ENCODE measurements around the gene SPECC1. TPM values are rescaled to one million over a fixed set of nuclear protein-coding genes. Genes with fewer than 3 reads are reported as not detected.

The SPECC1 gene
- total RNA-seq, 1 donor from 2014 or later, result 1.9 TPM

GRCh38 chr17:20200865-20201458 is 191.8 kb downstream of the SPECC1 start:
- DNase-seq (ENCODE audit: low spot score) (no peak), ATAC-seq (no peak)

DNA sequence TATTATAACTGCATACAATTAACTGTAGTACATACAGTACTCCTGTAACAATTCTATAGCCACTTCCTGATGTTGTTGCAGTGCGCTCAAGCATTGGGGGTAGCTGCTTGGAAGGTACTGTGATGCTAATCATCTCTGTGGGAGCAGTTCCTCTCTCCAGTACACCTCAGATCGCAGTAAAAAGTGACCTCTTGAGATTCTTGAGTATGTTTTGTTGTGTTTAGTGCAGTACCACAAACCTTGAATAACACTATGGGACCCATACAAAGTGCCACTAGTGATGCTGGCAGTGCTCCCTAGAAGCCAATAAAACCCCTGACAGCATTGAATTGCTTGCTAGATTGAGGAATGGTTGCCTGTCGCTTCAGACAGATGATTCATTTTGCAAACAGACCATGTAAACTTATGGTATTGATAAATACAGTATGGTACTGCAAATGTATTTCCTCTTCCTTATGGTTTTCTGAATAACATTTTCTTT is 193.0 kb downstream of the SPECC1 start:
- DNase-seq (ENCODE audit: low spot score) (no peak), ATAC-seq (no peak)

GRCh38 chr17:20203018-20203417 is 193.9 kb downstream of the SPECC1 start:
- no peak for DNase-seq (ENCODE audit: low spot score)
- no peak for ATAC-seq

- no peak for DNase-seq (ENCODE audit: low spot score)
- ATAC-seq, result no peak
These were observed 194.7 kb downstream of the SPECC1 start for GRCh38 chr17:20203761-20204263.

- no peak for DNase-seq (ENCODE audit: low spot score)
- ATAC-seq, result no peak
These were observed 196.4 kb downstream of the SPECC1 start for GRCh38 chr17:20205609-20206008.

GRCh38 chr17:20206068-20206467 is 196.9 kb downstream of the SPECC1 start:
- no peak for DNase-seq (ENCODE audit: low spot score)
- ATAC-seq, result no peak

GRCh38 chr17:20206591-20206990 is 197.4 kb downstream of the SPECC1 start:
- no peak for ATAC-seq
- DNase-seq (ENCODE audit: low spot score), result no peak

DNA sequence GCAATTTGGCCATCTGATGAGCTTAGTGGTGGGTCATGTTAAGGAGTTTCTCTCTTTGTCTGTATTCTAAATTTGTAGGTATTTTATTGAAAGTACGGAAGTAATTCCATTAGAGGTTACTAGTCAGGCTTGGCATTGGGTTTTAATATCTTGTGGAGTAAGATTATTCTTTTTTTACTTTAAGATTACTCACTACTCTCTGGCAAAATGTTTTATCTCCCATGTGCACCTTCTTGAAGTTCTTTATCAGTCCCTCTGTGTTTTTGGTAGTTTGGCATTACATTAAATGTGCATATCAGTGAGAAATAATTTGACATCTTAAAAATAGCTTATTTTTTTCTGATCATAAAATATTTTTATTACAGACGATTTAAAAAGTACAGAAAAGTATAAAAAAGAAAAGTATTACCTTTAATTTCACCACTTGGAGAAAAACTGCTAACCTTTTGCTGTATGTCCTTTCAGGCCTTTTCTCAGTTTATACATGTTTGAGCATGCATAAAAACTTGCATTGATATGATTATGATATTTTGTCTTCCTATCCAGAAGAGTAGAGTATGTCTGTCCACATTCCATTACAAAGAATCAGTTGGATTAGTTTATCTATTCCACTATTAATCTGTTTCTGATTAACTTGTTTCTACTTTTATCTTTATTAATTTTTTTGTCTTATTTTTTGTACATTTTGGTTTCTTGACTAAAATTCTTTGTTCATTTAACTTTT is 198.3 kb downstream of the SPECC1 start:
- no peak for ATAC-seq
- DNase-seq (ENCODE audit: low spot score), result no peak

- ATAC-seq, result no peak
- DNase-seq (ENCODE audit: low spot score), result no peak
These were observed 199.6 kb downstream of the SPECC1 start for GRCh38 chr17:20208717-20209116.

DNA sequence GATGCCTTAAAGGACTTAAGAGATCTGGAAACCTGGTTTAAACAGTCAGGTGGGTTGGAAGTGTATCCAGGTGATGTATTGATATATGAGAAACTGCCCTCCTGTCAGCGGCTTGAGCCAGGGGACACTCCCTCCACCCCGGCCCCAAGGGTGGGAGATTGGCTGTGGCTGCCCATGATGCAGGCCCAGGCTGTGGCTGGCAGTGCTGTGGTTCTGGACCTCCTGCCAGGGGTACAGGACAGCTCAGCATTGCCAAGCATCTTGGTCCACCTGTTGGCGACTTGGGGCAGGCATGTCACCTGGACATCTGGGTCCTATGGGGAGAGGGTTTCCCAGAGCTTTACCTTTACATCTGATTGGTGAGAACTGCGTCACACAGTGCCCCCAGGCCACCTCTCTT is 201.0 kb downstream of the SPECC1 start:
- no peak for ATAC-seq

GRCh38 chr17:20210614-20211013 is 201.5 kb downstream of the SPECC1 start:
- ATAC-seq (no peak), DNase-seq (ENCODE audit: low spot score) (no peak)

More for the DNA sequence above, 201.0 kb downstream of the SPECC1 start:
- DNase-seq (ENCODE audit: low spot score), result no peak

GRCh38 chr17:20211246-20211645 is 202.1 kb downstream of the SPECC1 start:
- ATAC-seq, result no peak
- DNase-seq (ENCODE audit: low spot score), result no peak

- DNase-seq (ENCODE audit: low spot score) (no peak), ATAC-seq (no peak)
These were observed 204.3 kb downstream of the SPECC1 start for GRCh38 chr17:20213449-20213848.

DNA sequence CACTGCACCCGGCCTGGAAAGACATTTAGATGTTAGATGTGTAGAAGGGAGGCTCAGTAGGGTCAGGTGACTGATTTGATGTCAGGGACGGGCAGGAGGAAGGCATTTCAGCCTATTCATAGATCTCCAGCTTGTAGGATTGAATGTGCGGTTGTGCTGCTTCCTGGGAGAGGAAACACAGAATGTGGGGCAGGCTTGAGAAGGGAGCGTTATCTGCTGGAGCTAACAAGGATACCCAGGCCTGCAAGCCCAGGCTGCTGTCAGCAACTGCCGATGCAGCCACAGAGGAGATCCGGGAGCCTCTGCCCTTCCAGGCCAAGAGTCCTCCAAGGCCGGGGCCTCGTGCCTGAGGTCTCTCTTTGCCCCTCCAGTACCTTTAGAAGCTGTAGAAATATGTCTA is 205.6 kb downstream of the SPECC1 start:
- ATAC-seq, result no peak
- no peak for DNase-seq (ENCODE audit: low spot score)

GRCh38 chr17:20216154-20216815 is 207.1 kb downstream of the SPECC1 start:
- DNase-seq (ENCODE audit: low spot score), result no peak
- ATAC-seq, result no peak

DNA sequence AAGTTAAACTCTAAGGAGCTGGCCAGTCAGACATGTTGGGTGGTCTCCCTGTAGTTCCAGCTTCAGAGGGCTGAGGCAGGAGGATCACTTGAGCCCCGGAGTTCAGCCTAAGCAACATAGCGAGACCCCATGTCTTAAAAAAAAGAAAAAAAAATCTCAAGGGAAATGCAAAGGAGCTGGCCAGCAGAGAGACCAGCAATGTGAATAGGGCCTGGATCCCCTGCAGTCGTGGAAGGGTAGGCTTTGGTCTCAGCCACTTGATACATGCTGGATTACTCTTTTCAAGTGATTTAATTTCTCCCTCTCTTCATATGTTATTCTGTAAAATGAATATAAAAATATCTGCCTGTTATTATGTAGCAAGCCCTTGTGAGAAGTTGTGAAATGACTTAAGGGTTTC is 207.7 kb downstream of the SPECC1 start:
- DNase-seq (ENCODE audit: low spot score), result no peak
- ATAC-seq, result no peak

- no peak for ATAC-seq
- DNase-seq (ENCODE audit: low spot score), result no peak
These were observed 208.5 kb downstream of the SPECC1 start for GRCh38 chr17:20217677-20218076.

DNA sequence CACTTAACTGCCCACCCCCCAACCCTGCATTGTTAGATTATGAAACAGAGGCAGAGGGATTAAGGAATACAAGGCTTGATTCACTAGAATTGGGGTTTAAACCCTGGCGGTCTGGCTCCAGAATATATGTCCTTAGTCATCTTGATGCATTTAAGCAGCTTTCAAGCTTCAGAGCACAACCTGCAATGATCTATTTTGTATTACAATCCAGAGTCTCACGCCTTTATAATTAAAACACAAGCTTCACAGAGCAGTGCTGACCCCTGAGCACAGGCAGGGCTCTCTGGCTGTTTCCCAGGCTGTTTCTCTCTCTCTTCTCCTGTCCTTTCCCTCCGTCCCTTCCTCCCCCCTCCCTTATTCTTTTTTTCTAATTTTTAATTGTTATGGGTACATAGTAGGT is 209.1 kb downstream of the SPECC1 start:
- ATAC-seq (no peak), DNase-seq (ENCODE audit: low spot score) (no peak)

GRCh38 chr17:20223808-20224328 is 214.7 kb downstream of the SPECC1 start:
- ATAC-seq (no peak), DNase-seq (ENCODE audit: low spot score) (no peak)

DNA sequence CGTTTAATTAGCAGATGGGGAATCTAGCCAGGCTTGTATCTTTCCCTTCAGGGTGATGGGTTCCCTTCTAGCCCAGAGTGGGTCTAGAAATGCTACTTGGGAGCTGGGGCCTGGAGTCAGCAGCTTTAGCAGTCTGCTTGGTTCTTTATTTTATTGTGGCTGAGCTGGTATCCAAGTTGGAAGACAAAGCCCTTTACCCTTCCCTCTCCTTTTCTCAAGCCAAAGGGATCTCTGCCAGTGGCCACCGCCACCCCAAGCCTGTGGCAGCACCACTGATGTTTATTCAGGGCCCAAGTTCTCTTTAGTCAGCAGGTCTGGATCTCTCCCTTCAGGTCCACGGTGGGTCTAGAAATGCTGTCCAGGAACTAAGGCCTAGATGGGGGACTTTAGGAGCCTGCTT is 215.2 kb downstream of the SPECC1 start:
- DNase-seq (ENCODE audit: low spot score) (no peak), ATAC-seq (no peak)
